GM18511 (cell line): ENCODE results near the gene XAGE5.
"Not testable (repeated sequence)": the region's sequence is repeated elsewhere in the genome, so short reads cannot be mapped to it uniquely, and the experiment has no call there.

Experiments used
- ATAC-seq: cut with Tn5 transposase; IDR thresholded peaks from one replicate; pipeline ENCODE4 v1.9.1; 2021; ENCODE audit warnings: mild to moderate bottlenecking, moderate library complexity; ENCODE audit not compliant: unreplicated experiment

Gene XAGE5, protein sequence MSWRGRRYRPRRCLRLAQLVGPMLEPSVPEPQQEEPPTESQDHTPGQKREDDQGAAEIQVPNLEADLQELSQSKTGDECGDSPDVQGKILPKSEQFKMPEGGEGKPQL

GRCh38 chrX:52811065-52811625 lies at the start of gene XAGE5:
Gene XAGE5 (plus strand): TSS chrX:52811287. CDS start chrX:52812567, 1,280 bp downstream.
- no peak for ATAC-seq

GRCh38 chrX:52765983-52766382 lies 45.1 kb upstream of the XAGE5 start:
- not testable (repeated sequence) for ATAC-seq

- ATAC-seq: not testable (repeated sequence)
Observed at GRCh38 chrX:52773504-52773903, 37.6 kb upstream of the XAGE5 start.

GRCh38 chrX:52797327-52797726 lies 13.8 kb upstream of the XAGE5 start, which contains the start of gene SPANXN5:
Gene SPANXN5 (minus strand): TSS chrX:52797427. CDS start chrX:52797348, 79 bp downstream.
- not testable (repeated sequence) for ATAC-seq

GRCh38 chrX:52804876-52805275 lies 6.2 kb upstream of the XAGE5 start:
- ATAC-seq: not testable (repeated sequence)

- ATAC-seq: no peak
Observed at GRCh38 chrX:52819788-52820187, 8.7 kb downstream of the XAGE5 start.

GRCh38 chrX:52821079-52821760 lies 10.1 kb downstream of the XAGE5 start:
- ATAC-seq: no peak

DNA sequence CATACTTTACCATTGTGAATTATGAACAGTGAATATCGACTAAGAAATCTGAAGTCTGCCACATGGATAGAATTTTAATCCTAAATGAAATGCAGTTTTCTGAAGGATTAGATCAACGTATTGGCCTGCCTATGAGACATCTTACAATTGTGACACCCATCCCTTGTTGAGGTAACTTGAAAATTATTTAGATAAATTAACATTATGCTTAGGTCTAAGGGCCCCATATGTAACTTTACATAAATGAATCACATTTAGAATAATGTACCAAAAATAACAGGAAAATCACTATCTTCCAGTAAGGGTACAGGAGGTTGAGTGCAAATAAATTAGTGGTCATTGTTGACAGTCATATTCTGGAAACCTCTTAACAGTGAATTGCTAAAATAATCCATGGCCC lies 13.5 kb downstream of the XAGE5 start:
- no peak for ATAC-seq

DNA sequence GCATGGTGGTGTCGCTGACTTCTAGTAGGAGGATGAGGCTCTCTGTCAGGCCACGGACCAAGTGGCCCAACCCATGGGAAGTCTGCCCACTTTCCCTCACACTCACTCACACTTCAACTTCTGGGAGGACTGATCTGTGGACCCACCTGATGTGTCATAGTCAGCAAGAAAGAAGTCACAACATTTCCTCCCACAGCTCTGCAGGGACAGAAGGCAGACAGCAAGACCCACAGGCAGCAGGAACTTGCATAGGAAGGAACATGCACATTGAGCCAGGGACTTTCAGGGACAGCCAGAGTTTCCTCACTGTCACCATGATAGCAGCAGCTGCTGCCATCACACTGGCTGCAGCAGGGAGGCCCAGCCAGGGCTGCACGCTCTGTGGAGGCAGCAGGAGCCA lies 19.5 kb downstream of the XAGE5 start:
- no peak for ATAC-seq

DNA sequence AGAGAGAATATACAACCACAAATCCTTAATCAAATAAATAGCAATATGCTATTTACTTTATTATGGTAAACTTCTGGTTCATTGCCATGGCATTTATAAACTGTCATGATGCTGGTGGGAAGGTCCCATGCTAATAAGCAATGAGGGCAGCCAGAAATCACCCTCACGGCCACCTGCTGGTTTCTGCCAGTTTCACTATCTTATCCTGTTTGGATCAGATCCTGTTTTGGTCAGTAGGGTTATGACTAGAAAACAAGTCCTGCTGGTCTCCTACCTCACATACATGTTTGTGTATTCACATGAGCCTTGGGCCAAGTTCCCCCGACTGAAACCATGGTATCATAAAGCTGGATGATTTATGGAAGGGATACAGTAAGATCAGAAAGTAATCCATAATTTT lies 28.1 kb downstream of the XAGE5 start:
- no peak for ATAC-seq

DNA sequence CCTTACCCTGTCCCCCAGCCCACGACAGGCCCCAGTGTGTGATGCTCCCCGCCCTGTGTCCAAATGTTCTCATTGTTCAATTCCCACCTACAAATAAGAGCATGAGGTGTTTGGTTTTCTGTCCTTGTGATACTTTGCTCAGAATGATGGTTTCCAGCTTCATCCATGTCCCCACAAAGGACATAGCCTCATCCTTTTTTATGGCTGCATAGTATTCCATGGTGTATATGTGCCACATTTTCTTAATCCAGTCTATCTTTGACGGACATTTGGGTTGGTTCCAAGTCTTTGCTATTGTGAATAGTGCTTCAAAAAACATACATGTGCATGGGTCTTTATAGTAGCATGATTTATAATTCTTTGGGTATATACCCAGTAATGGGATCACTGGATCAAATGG lies 32.5 kb downstream of the XAGE5 start:
- ATAC-seq: not testable (repeated sequence)

DNA sequence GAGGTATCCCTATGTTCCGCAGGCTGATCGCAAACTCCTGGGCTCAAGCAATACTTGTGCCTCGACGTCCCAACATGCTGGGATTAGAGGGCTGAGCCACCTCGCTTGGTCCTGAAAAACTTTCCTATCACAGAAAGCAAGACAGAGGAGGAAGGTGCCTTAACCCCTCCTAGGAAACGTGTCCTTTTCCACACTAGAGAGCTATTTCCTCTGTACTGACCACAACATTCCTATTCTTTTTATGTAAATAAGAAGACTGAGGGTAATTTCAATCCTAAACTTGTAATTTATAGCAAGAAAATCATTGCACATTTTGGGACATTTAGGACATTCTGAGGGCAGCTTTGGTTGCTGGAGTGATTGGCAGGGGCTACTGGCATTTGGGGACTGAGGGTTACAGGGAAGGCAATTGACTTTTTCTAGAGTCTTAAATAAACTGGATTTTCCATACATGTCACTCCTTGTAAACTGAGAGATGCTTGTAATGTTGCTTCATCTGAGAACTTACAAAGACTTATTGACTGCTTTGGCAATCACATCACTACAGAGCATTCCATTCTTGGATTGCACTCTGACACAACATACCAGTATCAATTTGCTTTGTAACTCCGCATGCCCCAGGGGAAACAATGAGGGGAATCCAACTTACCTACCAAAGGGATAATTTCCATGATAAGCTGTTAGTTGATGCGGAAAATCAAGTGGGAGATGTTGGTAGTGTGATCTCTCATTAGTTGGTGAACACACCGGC lies 41.2 kb downstream of the XAGE5 start:
- no peak for ATAC-seq

- not testable (repeated sequence) for ATAC-seq
Observed at GRCh38 chrX:52856991-52857525, 46.0 kb downstream of the XAGE5 start.

DNA sequence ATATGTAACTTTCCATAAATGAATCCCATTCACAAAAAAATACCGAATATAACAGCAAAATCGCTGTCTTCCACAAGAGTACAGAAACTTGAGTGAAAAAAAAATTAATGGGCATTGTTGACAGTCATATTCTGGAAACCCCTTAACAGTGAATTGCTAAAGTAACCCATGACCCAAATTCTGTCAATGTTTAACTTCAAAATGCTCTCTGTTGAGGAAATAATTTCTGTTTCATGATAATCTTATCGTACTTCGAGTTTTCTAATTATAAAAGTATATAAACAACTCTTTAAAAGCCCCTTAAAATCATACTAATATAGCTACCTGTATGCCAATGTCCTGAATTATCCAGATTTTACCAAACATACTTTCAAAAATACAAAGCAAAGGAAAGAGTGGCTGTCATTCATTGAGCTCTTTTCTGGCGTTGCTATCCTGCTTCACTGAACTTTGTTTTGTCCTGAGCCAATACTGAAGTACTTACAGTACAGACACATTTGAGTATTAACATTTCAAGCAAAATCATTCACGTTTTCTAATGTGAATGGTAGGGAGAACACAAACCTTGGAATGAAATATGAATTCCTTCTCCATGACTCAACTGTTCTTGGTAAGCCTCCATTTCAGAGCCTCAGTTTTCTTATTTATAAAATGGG lies 54.4 kb downstream of the XAGE5 start:
- ATAC-seq: no peak
